NK-92 (cell line): ENCODE results near the gene TPX2.

Experiments
- DNase-seq: peaks from one replicate; lab custom pipeline; 2025; ENCODE audit not compliant: unreplicated experiment; lab: John Stamatoyannopoulos, UW

Gene TPX2

DNA sequence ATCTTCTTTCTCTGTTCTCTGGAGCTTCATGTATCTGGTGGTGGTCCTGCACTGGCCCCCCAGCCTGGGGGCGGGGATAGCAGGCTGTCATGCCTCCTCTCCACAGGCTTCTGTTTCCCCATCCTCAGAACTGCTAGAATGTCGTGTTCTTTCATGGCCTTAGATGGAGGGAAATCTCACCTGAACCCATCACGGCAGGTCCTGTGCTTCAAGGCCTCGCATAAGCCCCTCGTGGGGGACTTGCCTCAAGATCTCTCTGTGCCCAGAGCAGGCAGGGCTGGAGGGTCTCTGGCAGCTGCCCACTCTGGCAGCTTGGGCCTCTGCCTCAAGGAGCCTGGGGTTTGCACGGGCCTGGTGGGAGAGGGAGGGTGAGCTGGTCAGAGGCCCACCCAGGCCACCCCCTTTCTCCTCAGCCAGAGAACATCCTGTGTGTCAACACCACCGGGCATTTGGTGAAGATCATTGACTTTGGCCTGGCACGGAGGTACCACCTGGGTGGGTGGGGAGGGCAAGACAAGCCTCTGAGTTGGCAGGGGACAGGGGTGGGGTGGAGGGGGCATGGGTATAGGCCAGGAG lies 91.4 kb downstream of the TPX2 start:
- DNase-seq = no peak

DNA sequence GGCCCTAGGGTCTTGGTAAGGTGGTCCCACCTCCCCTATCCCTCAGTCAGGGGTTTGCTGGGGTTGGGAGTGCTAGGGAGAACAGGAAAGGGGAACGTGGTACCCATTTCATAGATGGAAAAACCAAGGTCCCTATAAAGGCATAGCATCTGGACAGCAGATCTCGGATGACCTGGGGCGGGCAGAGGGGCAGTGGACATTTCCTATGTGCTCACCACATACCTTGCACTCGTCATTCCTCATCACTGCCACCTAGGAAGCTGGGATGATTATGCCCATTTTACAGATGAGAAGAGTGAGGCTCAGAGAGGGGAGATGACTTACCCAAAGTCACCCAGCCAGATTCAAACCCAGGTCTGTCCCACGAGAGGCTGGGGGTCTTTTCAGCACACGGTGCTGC lies 92.1 kb downstream of the TPX2 start:
- DNase-seq = no peak

DNA sequence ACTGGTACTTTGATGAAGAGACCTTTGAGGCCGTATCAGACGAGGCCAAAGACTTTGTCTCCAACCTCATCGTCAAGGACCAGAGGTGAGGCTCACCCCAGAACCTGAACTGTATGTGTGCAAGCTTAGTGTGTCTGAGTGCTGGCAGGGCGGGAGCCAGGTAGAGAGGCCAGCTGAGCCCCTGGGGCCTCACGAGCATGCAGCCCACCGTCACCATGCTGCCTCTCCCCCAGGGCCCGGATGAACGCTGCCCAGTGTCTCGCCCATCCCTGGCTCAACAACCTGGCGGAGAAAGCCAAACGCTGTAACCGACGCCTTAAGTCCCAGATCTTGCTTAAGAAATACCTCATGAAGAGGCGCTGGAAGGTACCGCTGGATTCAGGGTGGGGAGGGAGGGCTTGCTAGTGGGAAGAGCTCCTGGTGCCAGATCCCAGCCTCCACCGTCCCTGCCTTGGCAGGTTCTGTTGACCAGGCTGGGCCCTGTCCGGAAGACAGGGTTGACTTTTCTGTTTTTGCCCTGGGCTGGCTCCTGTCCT lies 92.7 kb downstream of the TPX2 start:
- DNase-seq = no peak

DNA sequence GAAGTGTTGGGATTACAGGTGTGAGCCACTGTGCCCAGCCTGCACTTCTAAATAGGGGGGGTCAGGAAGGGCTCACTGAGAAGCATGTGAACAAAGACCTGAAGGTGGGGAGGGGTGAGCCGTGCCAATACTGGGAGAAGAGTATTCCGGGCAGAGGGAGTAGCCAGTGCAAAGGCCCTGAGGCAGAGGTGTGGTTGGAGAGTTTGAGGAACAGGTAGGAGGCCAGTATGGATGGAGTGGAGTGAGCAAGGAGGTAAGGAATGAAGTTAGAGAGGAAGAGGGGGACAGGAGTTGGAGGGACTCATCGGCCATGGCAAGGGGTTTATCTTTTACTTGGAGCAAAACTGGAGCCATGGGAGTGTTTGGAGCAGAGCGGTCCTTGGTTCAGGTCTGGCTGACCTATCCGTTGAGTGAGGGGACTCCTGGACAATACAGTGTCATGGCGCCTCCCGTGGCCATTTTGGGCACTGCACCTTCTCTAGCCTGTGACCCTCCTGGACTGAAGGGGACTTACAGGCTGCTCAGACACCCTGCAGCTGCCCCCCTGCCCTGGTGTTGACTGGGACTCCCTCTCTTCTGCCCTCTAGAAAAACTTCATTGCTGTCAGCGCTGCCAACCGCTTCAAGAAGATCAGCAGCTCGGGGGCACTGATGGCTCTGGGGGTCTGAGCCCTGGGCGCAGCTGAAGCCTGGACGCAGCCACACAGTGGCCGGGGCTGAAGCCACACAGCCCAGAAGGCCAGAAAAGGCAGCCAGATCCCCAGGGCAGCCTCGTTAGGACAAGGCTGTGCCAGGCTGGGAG lies 94.2 kb downstream of the TPX2 start:
- no peak for DNase-seq

DNA sequence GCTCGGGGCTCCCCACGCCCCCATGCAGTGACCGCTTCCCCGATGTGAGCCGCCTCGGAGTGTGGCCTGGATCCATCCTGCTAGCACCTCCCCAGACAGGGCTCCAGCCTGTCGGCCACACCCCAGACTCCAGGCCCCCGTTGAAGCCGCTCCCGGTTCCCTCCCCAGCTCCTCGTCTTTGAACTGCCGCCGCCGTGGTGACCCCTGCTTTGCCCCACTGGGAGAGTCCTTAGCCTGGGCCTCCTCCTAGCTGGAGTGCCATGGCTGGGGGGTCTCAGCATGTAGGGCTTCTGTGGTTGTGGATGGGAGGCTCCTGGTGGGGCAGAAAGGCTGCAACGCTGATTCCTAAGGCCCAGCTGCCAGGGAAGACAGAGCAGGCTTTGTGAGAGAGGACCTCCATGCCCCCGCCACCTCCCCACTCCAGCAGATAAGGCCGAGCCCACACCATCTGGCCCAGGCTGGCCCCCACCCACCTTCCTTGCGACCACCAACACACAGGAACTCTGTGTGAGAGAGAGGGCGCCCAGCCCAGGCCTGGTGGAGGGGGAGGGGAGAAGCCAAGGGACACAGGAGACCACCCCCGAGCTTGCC lies 94.9 kb downstream of the TPX2 start:
- DNase-seq = no peak

DNA sequence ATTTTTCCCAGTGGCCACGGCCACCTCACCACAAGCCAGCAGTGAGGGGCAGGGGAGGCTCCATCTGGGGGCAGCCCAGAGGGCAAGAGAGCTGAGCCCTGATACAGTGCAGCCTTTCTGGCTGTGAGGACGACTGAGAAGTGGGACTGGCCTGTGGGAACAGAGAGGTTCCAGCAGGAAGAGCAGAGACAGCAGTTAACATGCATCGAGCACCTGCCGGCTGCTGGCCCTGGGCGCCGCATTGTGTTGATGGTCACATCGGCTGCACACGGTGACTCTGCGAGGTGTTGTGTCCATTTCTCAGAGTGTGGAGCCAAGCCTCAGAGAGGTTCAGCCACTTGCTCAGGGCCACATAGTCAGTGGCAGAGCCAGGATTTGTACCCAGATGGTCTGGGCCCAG lies 96.5 kb downstream of the TPX2 start:
- no peak for DNase-seq

DNA sequence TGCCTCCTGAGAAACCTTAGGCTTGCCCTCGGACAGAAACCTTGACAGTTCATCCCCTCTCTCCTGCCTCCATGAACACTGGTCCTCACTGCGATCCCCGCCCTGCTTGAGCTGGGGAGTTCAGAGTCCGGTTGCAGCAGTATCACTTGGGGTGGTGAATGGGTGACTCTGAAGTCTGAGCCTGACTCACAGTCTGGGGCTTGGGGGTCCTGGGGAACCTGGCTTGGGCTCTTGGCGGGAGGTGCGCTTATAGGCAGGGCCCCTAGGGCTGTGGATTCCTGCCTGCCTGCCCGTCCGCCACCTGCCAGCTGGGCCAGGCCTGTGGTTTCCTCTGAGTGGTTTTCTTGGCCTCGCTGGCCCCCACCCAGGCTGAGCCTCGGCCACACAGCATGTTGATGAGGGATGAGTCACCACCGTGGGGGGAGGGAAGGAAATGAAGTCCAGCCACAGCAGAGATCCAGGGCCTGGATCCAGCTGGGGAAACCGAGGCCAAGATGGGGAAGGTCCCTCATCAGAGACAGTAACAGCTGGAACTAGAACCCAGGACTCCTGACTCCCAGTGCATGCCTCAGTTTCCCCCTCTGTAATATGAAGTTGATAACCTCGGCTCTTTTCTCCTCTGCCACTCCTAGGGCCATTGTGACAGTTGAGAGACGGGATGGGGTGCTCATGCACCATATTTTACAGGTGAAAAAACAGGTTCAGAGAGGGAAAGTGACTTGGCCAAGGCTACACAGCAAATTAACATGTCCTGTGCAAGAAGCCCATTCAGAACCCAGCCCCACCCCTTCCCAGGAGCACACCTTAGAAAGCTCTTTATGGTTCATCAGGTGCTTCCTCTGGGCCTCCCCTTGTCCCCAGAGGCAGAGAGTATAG lies 97.1 kb downstream of the TPX2 start:
- DNase-seq = no peak

DNA sequence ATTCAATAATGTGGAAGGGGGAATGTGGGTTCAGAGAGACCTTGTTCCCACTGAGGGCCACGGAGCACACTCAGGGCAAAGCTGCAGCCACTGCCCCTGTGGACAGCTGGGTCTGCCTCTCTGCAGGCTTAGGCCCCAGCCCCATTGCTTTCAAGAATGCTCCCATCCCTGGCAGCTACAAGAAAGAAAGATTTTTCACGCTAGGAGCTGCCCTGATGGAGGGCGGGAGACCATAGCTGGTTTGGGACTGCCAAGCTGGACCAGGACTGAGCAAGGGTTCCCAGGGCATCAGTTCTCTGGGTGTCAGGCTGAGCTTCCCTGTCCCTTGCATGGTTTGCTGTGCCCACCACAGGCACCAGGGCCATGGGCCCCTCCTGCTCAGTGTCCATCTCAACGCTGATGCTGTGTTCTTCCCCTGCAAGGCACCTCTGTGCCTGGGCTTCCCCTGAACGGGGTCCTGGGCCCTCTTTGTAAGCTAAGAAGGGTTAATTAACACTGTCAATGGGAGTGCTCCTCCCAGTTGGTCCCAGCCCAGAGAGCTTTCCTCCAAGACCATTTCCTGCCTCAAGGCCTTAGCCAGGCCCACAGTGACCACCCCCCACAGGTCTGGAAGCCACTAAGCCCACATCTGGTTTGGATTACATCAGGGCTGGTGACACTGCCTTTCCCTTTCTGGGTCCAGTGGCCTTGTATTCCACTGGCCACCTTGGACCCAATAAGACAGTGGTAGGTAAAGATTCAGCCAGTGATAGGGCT lies 97.9 kb downstream of the TPX2 start:
- DNase-seq = no peak

DNA sequence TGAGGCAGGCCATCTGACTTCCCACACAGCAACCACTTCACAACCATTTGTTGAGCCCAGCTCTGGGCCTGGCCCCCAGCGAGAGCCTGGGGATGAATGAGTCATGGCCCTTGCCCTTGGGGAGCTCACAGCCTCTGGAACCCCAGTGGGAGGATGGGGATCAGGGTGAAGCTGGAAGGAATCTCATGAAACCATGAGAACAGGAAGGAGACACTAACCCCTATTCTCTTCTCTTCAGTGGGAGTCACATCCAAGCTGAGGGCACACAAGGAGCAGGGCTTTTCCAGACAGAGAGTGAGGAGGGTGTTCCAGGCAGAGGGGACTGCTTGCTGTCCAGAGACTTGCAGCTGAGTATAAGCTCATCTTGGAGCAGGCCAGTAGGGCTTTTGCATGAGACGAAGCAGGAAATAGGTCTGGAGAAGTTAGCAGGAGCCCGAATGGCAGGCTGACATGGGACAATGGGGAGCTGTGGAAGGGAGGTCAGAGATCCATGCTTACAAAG lies 98.9 kb downstream of the TPX2 start:
- no peak for DNase-seq

DNA sequence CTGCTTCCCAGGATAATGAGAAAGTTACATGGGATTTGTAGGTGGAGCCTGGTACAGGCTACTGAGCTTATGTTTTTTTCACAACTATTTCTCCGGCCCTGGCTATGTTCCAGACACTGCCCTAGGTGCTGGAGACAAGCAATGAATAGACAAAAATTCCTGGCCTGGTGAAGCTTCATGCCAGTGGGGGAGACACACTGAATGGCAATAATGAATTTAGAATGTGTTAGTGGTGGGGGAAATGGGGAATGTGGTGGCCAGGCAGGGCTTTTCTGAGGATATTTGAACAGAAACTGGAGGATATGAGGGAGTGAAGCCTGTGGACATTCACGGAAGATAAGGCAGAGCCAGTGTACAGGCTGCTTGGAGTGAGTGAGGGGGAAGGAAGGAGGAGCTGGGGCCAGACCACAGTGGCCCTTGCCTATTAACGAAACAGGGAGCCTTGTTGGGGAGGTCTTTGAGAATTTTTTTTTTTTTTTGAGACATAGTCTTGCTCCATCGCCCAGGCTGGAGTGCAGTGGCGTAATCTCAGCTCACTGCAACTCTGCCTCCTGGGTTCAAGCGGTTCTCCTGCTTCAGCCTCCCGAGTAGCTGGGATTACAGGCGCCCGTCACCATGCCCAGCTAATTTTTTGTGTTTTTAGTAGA lies 99.7 kb downstream of the TPX2 start:
- DNase-seq = no peak

DNA sequence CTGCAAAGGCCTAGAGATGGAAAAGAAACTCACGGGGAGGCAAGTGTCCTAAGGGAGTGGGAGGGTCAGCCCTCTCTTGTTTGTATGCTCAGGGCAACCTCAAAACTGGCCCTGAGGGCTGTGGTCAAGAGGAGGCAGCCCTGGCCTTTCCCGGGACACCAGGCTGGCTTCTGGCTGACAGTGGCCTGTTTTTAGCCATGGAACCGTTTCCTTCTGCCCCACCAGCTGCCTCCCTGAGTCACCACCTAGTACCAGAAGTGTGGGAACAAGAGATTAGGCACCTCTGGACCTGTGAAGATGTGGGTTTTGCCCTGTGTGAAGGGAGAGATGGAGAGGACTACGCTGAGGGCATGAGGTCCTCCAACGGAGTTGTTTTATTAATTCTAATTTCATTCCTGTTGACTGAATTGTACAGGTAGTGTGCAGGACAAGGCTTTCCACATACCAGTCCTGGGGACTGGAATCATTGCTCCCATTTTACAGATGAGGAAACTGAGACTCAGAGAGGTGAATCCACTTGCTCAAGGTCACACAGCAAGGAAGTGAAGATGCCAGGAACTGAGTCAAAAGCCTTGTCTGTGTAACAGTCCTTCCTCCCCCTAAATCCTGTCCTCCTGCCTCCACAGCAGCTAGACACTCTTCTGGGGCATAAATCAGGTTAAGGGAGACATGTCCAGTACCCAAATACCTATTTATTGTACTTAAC lies 100.8 kb downstream of the TPX2 start:
- no peak for DNase-seq

DNA sequence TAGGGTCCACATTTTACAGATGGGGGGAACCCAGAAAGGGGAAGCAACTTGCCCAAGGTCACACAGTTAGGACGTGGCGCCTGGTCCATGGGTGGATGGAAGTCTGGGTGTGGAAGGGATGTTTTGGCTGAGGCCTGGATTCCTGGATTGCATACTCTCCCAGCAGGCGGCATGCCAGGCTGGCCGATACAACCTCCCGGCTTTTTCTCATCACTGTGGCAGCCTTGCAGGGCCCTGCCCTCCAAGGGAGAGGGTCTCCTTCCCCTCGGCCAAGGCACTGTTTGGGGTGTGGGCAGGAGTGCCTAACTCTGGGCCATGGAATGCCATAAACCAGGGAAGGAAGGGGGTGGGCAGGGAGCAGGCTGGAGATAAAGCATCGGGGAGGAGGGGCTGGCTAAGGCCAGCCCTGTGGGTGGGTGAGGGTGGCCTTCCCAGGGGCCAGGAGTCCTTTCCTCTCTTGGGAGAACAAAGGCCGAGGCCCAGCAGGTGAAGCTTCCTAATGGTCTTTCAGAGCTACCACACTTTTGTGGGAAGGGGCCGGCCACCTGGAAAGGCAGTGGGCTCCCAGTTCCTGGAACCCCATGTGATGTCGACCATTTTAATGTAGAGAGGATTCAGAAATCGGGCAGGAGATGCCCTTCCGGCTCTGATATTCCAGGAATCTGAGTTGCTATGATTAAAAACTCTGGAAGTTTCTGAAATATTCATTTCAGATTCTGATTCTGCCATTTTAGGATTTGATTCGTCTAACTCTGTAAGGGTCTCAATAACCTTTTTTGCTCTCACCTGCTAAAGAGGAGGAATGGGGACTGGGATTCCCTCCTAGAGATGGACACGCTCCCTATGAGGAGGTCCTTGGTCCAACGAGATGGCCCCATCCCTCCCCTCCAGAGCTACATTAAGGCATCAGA lies 102.1 kb downstream of the TPX2 start:
- DNase-seq = no peak

DNA sequence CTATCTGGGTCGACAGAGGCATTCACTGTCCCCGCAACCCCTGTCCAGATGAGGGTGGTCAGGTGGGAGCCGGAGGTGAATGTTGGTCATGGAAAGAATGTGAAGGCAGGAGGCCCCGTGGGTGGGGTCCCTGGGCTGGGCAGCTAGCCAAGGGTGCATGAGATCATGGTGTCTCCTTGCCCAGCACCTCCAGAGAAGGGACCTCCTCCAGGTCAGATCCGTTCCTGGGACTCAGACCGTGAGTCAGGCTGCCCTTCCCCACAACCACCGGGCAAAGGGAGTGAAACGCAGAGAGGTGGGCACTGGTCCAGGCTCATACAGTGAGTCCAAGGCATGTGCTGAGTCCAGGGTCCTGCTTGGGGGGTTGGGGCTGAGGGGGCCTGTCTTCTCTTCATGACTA lies 102.8 kb downstream of the TPX2 start:
- no peak for DNase-seq

DNA sequence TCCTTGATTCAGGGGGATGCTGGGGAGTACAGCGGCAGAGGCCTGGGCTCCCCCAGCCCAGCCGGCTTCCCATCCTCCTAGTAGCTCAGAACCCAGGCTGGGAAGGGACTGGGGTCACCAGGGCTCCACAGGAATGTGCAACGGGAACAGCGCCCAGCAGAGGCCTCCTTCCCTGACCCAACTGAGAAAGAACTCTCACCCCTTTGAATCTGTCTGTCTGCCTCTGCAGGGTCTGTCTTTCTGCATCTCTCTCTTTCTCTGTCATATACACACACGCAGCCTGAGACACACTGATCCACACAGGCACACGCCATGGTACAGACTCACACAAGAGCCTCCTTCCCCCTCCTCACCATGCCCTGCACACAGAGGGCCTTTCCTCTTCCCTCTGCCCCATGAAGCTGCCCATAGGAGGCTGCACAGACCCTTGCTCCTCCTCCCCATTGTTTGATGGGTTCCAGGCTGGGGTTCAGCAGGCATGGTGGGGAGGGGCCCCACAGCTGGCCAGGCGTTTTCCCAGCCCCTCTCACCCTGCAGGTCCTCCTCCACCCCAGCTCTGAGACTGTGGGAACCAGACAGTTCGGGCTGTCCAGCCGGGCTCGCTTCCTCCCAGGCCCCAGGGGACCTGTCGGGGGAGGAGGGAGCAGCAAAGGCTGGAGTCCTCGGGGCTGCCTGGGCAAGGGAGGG lies 103.5 kb downstream of the TPX2 start:
- DNase-seq = no peak

DNA sequence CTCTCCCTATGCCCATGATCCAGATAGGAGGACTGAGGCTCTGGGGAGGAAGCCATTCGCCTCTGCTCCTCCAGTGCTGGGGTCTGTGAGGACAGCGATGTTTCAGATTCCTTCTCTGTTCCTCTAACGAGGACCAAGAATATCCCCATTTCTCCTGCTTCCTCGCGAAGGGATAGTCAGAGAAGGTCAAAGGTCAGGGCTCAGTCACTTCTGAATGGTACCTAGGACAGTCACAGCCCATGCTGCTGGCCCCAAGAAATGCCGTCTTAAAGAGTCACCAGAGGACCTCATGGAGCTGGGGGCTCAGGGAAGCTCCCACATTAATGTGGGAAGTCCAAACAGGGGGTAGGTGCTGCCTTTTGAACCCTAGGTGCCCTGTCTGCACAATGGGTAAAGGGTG lies 104.2 kb downstream of the TPX2 start:
- no peak for DNase-seq

DNA sequence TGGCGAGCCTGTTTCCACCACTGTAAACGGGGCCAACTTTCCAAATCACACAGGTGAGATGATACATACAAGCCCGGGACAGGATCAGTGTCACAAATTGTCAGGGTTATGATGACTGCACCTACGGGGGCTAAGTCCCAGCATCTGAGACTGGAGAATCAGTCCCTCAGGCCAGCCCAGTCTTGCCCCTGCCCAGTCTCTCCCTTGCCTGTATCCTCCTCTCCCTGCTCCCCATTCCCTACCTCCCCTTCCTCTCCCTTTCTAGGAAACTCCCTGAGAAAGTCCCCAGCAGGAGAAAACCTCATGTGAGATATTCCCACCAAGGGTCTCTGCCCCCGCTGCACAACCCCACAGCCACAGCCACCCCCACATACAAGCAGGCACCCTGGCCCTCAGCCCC lies 104.8 kb downstream of the TPX2 start:
- DNase-seq = no peak

DNA sequence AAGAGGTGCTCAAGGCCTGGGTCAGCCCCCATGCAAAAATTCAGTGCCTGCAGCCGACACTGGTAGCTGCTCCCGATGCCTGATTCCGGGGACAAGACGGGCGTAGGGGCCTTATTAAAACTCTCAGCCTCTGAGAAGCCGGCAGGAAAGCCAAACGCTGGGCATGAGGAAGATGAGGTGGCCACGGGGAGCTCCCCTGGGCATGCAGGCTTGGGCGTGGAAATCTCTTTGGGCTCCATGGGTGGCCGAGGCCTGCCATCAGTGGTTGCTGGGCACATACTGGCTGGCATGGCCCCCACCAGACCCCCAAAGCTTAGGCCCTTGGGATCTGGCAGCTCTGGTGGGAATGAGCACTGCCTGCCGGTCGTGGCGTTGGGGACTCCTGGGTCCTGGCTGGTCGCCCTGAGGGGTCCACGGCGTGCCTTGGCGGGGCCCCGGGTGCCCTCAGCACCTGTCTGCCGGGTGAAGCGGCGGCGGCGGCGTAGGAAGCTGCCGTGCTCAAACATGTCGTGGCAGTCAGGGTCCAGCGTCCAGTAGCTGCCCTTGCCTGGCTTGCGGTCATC lies 105.7 kb downstream of the TPX2 start:
- no peak for DNase-seq
